ENCODE data around the gene NPRL2.

- TF ChIP-seq REST (IDR thresholded peaks at IDR 0.05; ENCODE audit: low read depth) (no peak), CREB1 (IDR thresholded peaks at IDR 0.05; ENCODE audit: low read depth) (no peak), CEBPB (IDR thresholded peaks at IDR 0.05) (no peak), TAF1 (IDR thresholded peaks at IDR 0.05; ENCODE audit: low read depth) (no peak), TCF12 (IDR thresholded peaks at IDR 0.05; ENCODE audit: low read depth) (no peak)
Measured at GRCh38 chr3:50324351-50325112, 26.0 kb downstream of the NPRL2 start.

All from Ishikawa (cell line).